Thoracic aorta (tissue), 2 donors: ENCODE data around the gene RELB. TPM values are rescaled to one million over a fixed set of nuclear protein-coding genes. Genes with fewer than 3 reads are reported as not detected.

ENCODE experiments used
- ATAC-seq: fragments of 150-250 bp; one replicate; pipeline ENCODE4 v1.8.0; 2017; ENCODE audit warnings: low read depth; ENCODE audit not compliant: insufficient number of reproducible peaks, low FRiP score
- DNase-seq: peaks from one replicate; pipeline ENCODE4 v3.0.0-alpha.2; 2020; ENCODE audit warnings: low spot score
- H3K27ac ChIP-seq, 2 donors: fragments of 200-600 bp; sonication (generic); 1 replicate in 1 of 2; 2 replicates in 1 of 2; pipeline ENCODE4 v1.5.1; 2016; ENCODE audit warnings: mild to moderate bottlenecking in 2 of 2, moderate library complexity in 2 of 2
- H3K27me3 ChIP-seq: fragments of 200-600 bp; sonication (generic); replicated peaks from 2 replicates; pipeline ENCODE4 v1.6.0; 2016; ENCODE audit warnings: mild to moderate bottlenecking; ENCODE audit not compliant: insufficient read depth
- H3K36me3 ChIP-seq: fragments of 200-600 bp; sonication (generic); one replicate; pipeline ENCODE4 v1.5.1; 2016
- H3K4me1 ChIP-seq, 2 donors: fragments of 200-600 bp; sonication (generic); 1 replicate in 1 of 2; 2 replicates in 1 of 2; pipeline versions ENCODE4 v1.5.1 to v1.6.0; 2016; ENCODE audit warnings: low read depth in 2 of 2, mild to moderate bottlenecking in 1 of 2; ENCODE audit not compliant: control insufficient read depth in 1 of 2
- H3K4me3 ChIP-seq: fragments of 200-600 bp; sonication (generic); 2 replicates; pipeline ENCODE4 v1.5.1; 2016; ENCODE audit warnings: mild to moderate bottlenecking
- H3K9me3 ChIP-seq: fragments of 200-600 bp; sonication (generic); 2 replicates; pipeline ENCODE4 v1.5.1; 2016
- CTCF ChIP-seq: fragments of 200-600 bp; sonication (generic); IDR thresholded peaks from one replicate; pipeline ENCODE4 v1.5.1; 2019; ENCODE audit warnings: antibody characterized with exemption
- total RNA-seq, 2 donors: library from RNA; depleted of rRNA; stranded (reverse); fragments of >200 nt; gene quantifications; one replicate each; pipeline versions ENCODE4 v1.1.0 to v1.2.3, GENCODE V29; 2016

The RELB gene
- total RNA-seq, 2 donors from 2014 or later: 20.6 to 38.6 TPM

GRCh38 chr19:44987148-44987675, 14.1 kb upstream of the RELB start:
- no peak for DNase-seq
- Histone ChIP-seq H3K27ac (no peak overlapping the region), H3K9me3 (no peaks in the 10 kb centered on the region), H3K36me3 (peaks cover 52% of the 10 kb centered on the region), H3K27me3 (no peaks in the 10 kb centered on the region), H3K4me1 (no peaks in the 10 kb centered on the region), H3K4me3 (no peak overlapping the region)
- ATAC-seq: no peak
- TF ChIP-seq CTCF: no peak

- Histone ChIP-seq H3K36me3 (peaks cover 58% of the 10 kb centered on the region), H3K4me1 (no peaks in the 10 kb centered on the region), H3K4me3 (no peak overlapping the region), H3K9me3 (no peaks in the 10 kb centered on the region), H3K27me3 (no peaks in the 10 kb centered on the region), H3K27ac (no peak overlapping the region)
- ATAC-seq (no peak), DNase-seq (no peak)
- TF ChIP-seq CTCF: no peak
Measured at GRCh38 chr19:44988273-44988672, 13.0 kb upstream of the RELB start.

GRCh38 chr19:44988896-44989556, 12.2 kb upstream of the RELB start:
- ATAC-seq (no peak), DNase-seq (no peak)
- Histone ChIP-seq H3K36me3 (peaks cover 58% of the 10 kb centered on the region), H3K4me3 (no peak overlapping the region), H3K4me1 (no peaks in the 10 kb centered on the region), H3K9me3 (no peaks in the 10 kb centered on the region), H3K27me3 (no peaks in the 10 kb centered on the region), H3K27ac (no peak overlapping the region)
- peak; percentile 48 for TF ChIP-seq CTCF

GRCh38 chr19:44990459-44990858, 10.8 kb upstream of the RELB start:
- no peaks in the 10 kb centered on the region for H3K27me3 ChIP-seq
- H3K4me1 ChIP-seq: no peaks in the 10 kb centered on the region
- H3K4me3 ChIP-seq: no peak overlapping the region
- ATAC-seq (no peak), DNase-seq (no peak)
- no peak for TF ChIP-seq CTCF
- no peaks in the 10 kb centered on the region for H3K9me3 ChIP-seq
- no peak overlapping the region for H3K27ac ChIP-seq
- peaks cover 47% of the 10 kb centered on the region for H3K36me3 ChIP-seq

GRCh38 chr19:44990966-44991365, 10.3 kb upstream of the RELB start:
- Histone ChIP-seq H3K4me3 (no peak overlapping the region), H3K36me3 (peaks cover 45% of the 10 kb centered on the region)
- no peak for ATAC-seq

More at GRCh38 chr19:44990966-44991365, 10.3 kb upstream of the RELB start:
- H3K9me3 ChIP-seq: no peaks in the 10 kb centered on the region
- no peak overlapping the region for H3K27ac ChIP-seq
- no peak for DNase-seq
- no peaks in the 10 kb centered on the region for H3K27me3 ChIP-seq
- H3K4me1 ChIP-seq: no peaks in the 10 kb centered on the region
- TF ChIP-seq CTCF: no peak
